Small intestine (tissue), 7 donors: ENCODE data around the gene NLK. TPM values are rescaled to one million over a fixed set of nuclear protein-coding genes. Genes with fewer than 3 reads are reported as not detected.

Experiments used
- DNase-seq, 2 donors: peaks; one replicate each; pipeline versions ENCODE4 v3.0.0 to v3.0.0-alpha.2; 2013
- FAIRE-seq: peaks from 2 replicates; lab custom pipeline; 2012; peaks lifted over from hg19 to GRCh38; lab: Jason Lieb, UNC
- H3K27ac ChIP-seq, 3 donors: one replicate each; pipeline ENCODE4 v1.5.1; 2013; ENCODE audit warnings: low read length in 2 of 3, mild to moderate bottlenecking in 2 of 3, control low read depth in 1 of 3, inconsistent platforms in 1 of 3, low read depth in 1 of 3, moderate library complexity in 1 of 3
- H3K27me3 ChIP-seq, 3 donors: one replicate each; pipeline ENCODE4 v1.6.1; 2013; ENCODE audit warnings: low read length in 3 of 3, inconsistent platforms in 1 of 3; ENCODE audit not compliant: control insufficient read depth in 3 of 3, insufficient read depth in 3 of 3
- H3K36me3 ChIP-seq, 3 donors: one replicate each; pipeline ENCODE4 v1.6.1; 2013; ENCODE audit warnings: low read length in 3 of 3, inconsistent platforms in 1 of 3, low read depth in 1 of 3, mild to moderate bottlenecking in 1 of 3, moderate library complexity in 1 of 3; ENCODE audit not compliant: control insufficient read depth in 3 of 3, insufficient read depth in 2 of 3
- H3K4me1 ChIP-seq, 3 donors: one replicate each; pipeline ENCODE4 v1.6.1; 2013; ENCODE audit warnings: low read length in 2 of 3, inconsistent platforms in 1 of 3, low read depth in 1 of 3, mild to moderate bottlenecking in 1 of 3, moderate library complexity in 1 of 3; ENCODE audit not compliant: control insufficient read depth in 3 of 3, insufficient read depth in 2 of 3
- H3K4me3 ChIP-seq, 3 donors: one replicate each; pipeline ENCODE4 v1.5.1; 2013; ENCODE audit warnings: low read length in 3 of 3, control low read depth in 1 of 3, inconsistent platforms in 1 of 3, low read depth in 1 of 3, mild to moderate bottlenecking in 1 of 3, moderate library complexity in 1 of 3
- H3K9me3 ChIP-seq, 2 donors: one replicate each; pipeline ENCODE4 v1.6.1; 2013; ENCODE audit warnings: low read depth in 1 of 2, low read length in 1 of 2; ENCODE audit not compliant: control insufficient read depth in 2 of 2, insufficient read depth in 1 of 2
- WGBS, 3 donors: extraction: QIAGEN DNeasy Blood & Tissue Kit; methylation state at CpG; one replicate each; pipeline ENCODE4 v1.1.7; 2013; 5-methylcytosine and 5-hydroxymethylcytosine counted together
- polyA plus RNA-seq, 4 donors: library from polyadenylated mRNA; stranded (reverse) in 3 of 4; unstranded in 1 of 4; fragments of 200-250 nt in 3 of 4; fragments of 120-200 nt in 1 of 4; gene quantifications; one replicate each; pipeline versions ENCODE4 v1.2.1 to v1.2.3, GENCODE V29; 2013
- donor health status: healthy with polysubstance abuse.
- donor health status: control.
- donor health status: control.
- donor health status: Bipolar disorder and iron deficiency.
- donor health status: healthy.

NLK gene
- polyA plus RNA-seq, 4 donors: 7.0 to 13.3 (median 10.0) TPM

- Histone ChIP-seq H3K36me3 (no peaks in the 10 kb centered on the region), H3K9me3 (peaks cover 0 to 2% of the 10 kb centered on the region in 2 donors), H3K4me3 (no peak overlapping the region), H3K27me3 (no peaks in the 10 kb centered on the region), H3K27ac (no peak overlapping the region), H3K4me1 (peaks cover 2 to 4% (median 4%) of the 10 kb centered on the region in 3 donors)
- FAIRE-seq (no peak), DNase-seq (no peak)
- 94 to 96% (median 95%) methylated on average over 2 of the region's 2 CpGs for WGBS, 3 donors
Observed at GRCh38 chr17:28085766-28086165, 43.3 kb downstream of the NLK start.

- 94 to 96% (median 96%) methylated on average over 4 of the region's 4 CpGs for WGBS, 3 donors
- H3K36me3 ChIP-seq: no peaks in the 10 kb centered on the region
- no peak for DNase-seq
- H3K9me3 ChIP-seq: peaks cover 0 to 2% of the 10 kb centered on the region in 2 donors
- H3K27ac ChIP-seq: no peak overlapping the region
- no peak overlapping the region for H3K4me3 ChIP-seq
- no peak for FAIRE-seq
- peaks cover 0 to 4% (median 2%) of the 10 kb centered on the region in 3 donors for H3K4me1 ChIP-seq
- H3K27me3 ChIP-seq: no peaks in the 10 kb centered on the region
Observed at GRCh38 chr17:28086519-28086918, 44.0 kb downstream of the NLK start.

GRCh38 chr17:28087743-28088142, 45.3 kb downstream of the NLK start:
- peaks cover 0 to 2% of the 10 kb centered on the region in 2 donors for H3K9me3 ChIP-seq
- FAIRE-seq: no peak
- peaks cover 0 to 4% (median 2%) of the 10 kb centered on the region in 3 donors for H3K4me1 ChIP-seq
- peak in 1 of 2 donors; percentile 46 for DNase-seq
- H3K27me3 ChIP-seq: no peaks in the 10 kb centered on the region
- H3K36me3 ChIP-seq: no peaks in the 10 kb centered on the region
- H3K4me3 ChIP-seq: no peak overlapping the region
- H3K27ac ChIP-seq: no peak overlapping the region

GRCh38 chr17:28090551-28090950, 48.1 kb downstream of the NLK start:
- no peak overlapping the region for H3K4me3 ChIP-seq
- H3K4me1 ChIP-seq: peaks cover 0 to 4% (median 0%) of the 10 kb centered on the region in 3 donors
- no peaks in the 10 kb centered on the region for H3K36me3 ChIP-seq
- no peak overlapping the region for H3K27ac ChIP-seq
- FAIRE-seq (peak; percentile 23), DNase-seq (no peak)
- H3K27me3 ChIP-seq: no peaks in the 10 kb centered on the region
- 92 to 97% (median 96%) methylated on average over 4 of the region's 4 CpGs for WGBS, 3 donors
- peaks cover 0 to 2% of the 10 kb centered on the region in 2 donors for H3K9me3 ChIP-seq

- no peaks in the 10 kb centered on the region for H3K36me3 ChIP-seq
- no peaks in the 10 kb centered on the region for H3K27me3 ChIP-seq
- no peak overlapping the region for H3K4me3 ChIP-seq
- no peak for FAIRE-seq
- H3K27ac ChIP-seq: no peak overlapping the region
- no peak for DNase-seq
- WGBS, 3 donors: 92 to 95% (median 93%) methylated on average over 1 of the region's 1 CpG
- H3K4me1 ChIP-seq: peaks cover 0 to 4% (median 0%) of the 10 kb centered on the region in 3 donors
- H3K9me3 ChIP-seq: peaks cover 0 to 2% of the 10 kb centered on the region in 2 donors
Observed at GRCh38 chr17:28092088-28092487, 49.6 kb downstream of the NLK start.

GRCh38 chr17:28093999-28094716, 51.7 kb downstream of the NLK start:
- peaks cover 0 to 2% of the 10 kb centered on the region in 2 donors for H3K9me3 ChIP-seq
- no peak overlapping the region for H3K4me3 ChIP-seq
- WGBS, 3 donors: 70 to 75% (median 70%) methylated on average over 4 of the region's 4 CpGs
- DNase-seq: no peak
- H3K4me1 ChIP-seq: no peaks in the 10 kb centered on the region
- H3K36me3 ChIP-seq: no peaks in the 10 kb centered on the region
- no peaks in the 10 kb centered on the region for H3K27me3 ChIP-seq
- no peak overlapping the region for H3K27ac ChIP-seq
- FAIRE-seq: no peak

GRCh38 chr17:28096756-28097155, 54.3 kb downstream of the NLK start:
- Histone ChIP-seq H3K9me3 (no peaks in the 10 kb centered on the region), H3K4me3 (no peak overlapping the region), H3K27me3 (no peaks in the 10 kb centered on the region), H3K27ac (no peak overlapping the region), H3K36me3 (no peaks in the 10 kb centered on the region), H3K4me1 (no peaks in the 10 kb centered on the region)
- WGBS, 3 donors: 62 to 80% (median 65%) methylated on average over 1 of the region's 1 CpG
- no peak for DNase-seq
- FAIRE-seq: no peak

- no peaks in the 10 kb centered on the region for H3K36me3 ChIP-seq
- DNase-seq (no peak), FAIRE-seq (no peak)
- no peaks in the 10 kb centered on the region for H3K27me3 ChIP-seq
- no peaks in the 10 kb centered on the region for H3K4me1 ChIP-seq
- H3K4me3 ChIP-seq: no peak overlapping the region
- H3K9me3 ChIP-seq: no peaks in the 10 kb centered on the region
- no peak overlapping the region for H3K27ac ChIP-seq
- 14 to 46% (median 42%) methylated on average over 1 of the region's 1 CpG for WGBS, 3 donors
Observed at GRCh38 chr17:28097254-28097653, 54.8 kb downstream of the NLK start.
